Natural killer cell (primary cell): Measurements from ENCODE around the gene SLC26A3. TPM values are rescaled to one million over a fixed set of nuclear protein-coding genes. Genes with fewer than 3 reads are reported as not detected.

Experiments
- ATAC-seq, 3 donors: fragments of 150-1000 bp in 2 of 3; fragments of 200-7000 bp in 1 of 3; cut with Tn5 transposase; 1 replicate in 1 of 3; 2 replicates in 2 of 3; pipeline ENCODE4 v1.10.0; 2021; ENCODE audit warnings: mild to moderate bottlenecking in 2 of 3, moderate library complexity in 2 of 3
- DNase-seq, 2 donors: peaks; one replicate each; pipeline versions ENCODE4 v3.0.0 to v3.0.0-alpha.2; 2013 to 2021; ENCODE audit warnings: mixed read lengths in 1 of 2
- H3K27ac ChIP-seq: one replicate; pipeline ENCODE4 v1.5.1; 2013; ENCODE audit warnings: mild to moderate bottlenecking, low read length
- H3K27me3 ChIP-seq: one replicate; pipeline ENCODE4 v1.6.1; 2013; ENCODE audit warnings: low read length; ENCODE audit not compliant: control insufficient read depth, insufficient read depth
- H3K36me3 ChIP-seq: one replicate; pipeline ENCODE4 v1.6.1; 2013; ENCODE audit warnings: low read length; ENCODE audit not compliant: control insufficient read depth, insufficient read depth
- H3K4me1 ChIP-seq: one replicate; pipeline ENCODE4 v1.6.1; 2013; ENCODE audit warnings: low read length; ENCODE audit not compliant: control insufficient read depth, insufficient read depth
- H3K4me3 ChIP-seq: one replicate; pipeline ENCODE4 v1.5.1; 2013; ENCODE audit warnings: low read length
- H3K9me3 ChIP-seq: one replicate; pipeline ENCODE4 v1.6.1; 2013; ENCODE audit warnings: low read length; ENCODE audit not compliant: control insufficient read depth, insufficient read depth
- H3K27ac Mint-ChIP-seq, 2 donors: one replicate each; pipeline ENCODE4 v1.8.0; 2022; ENCODE audit warnings: mild to moderate bottlenecking in 2 of 2, mixed read lengths in 2 of 2, moderate library complexity in 1 of 2
- H3K27me3 Mint-ChIP-seq, 2 donors: one replicate each; pipeline ENCODE4 v1.8.0; 2022; ENCODE audit warnings: low read depth in 2 of 2, mixed read lengths in 2 of 2
- H3K36me3 Mint-ChIP-seq: one replicate; pipeline ENCODE4 v1.8.0; 2022; ENCODE audit warnings: mixed read lengths
- H3K4me1 Mint-ChIP-seq, 2 donors: one replicate each; pipeline ENCODE4 v1.8.0; 2022; ENCODE audit warnings: mixed read lengths in 2 of 2
- H3K4me3 Mint-ChIP-seq: one replicate; pipeline ENCODE4 v1.8.0; 2022; ENCODE audit warnings: mild to moderate bottlenecking, moderate library complexity, mixed read lengths
- H3K9me3 Mint-ChIP-seq, 2 donors: one replicate each; pipeline ENCODE4 v1.8.0; 2022; ENCODE audit warnings: mixed read lengths in 2 of 2
- CTCF ChIP-seq: fragments of 200-600 bp; IDR thresholded peaks from one replicate; pipeline ENCODE4 v1.8.0; 2022; ENCODE audit warnings: antibody characterized with exemption
- WGBS: methylation state at CpG from one replicate; pipeline ENCODE4 v1.1.7; 2013; ENCODE audit warnings: missing lambda C conversion rate; ENCODE audit not compliant: insufficient coverage; 5-methylcytosine and 5-hydroxymethylcytosine counted together
- intact Hi-C: fragments of 100-400 bp; cut with micrococcal nuclease; formaldehyde crosslinking; loops from one replicate; pipeline ENCODE4 v1.14.2; 2022
- total RNA-seq, 4 donors: library from RNA; stranded (reverse); fragments of 120-200 nt in 1 of 4; gene quantifications; one replicate each; pipeline versions ENCODE4 v1.2.3 to v1.2.4, GENCODE V29; 2013 to 2022

Gene SLC26A3
- total RNA-seq, 3 donors from 2014 or later (not counting 1 experiment from before 2014, with no cell fraction given), result not detected

GRCh38 chr7:107788216-107788615 is 14.8 kb downstream of the SLC26A3 start:
- Histone ChIP-seq H3K27ac (no peak overlapping the region), H3K36me3 (no peaks in the 10 kb centered on the region), H3K27me3 (no peaks in the 10 kb centered on the region), H3K9me3 (no peaks in the 10 kb centered on the region), H3K4me1 (no peaks in the 10 kb centered on the region), H3K4me3 (no peak overlapping the region)
- H3K36me3 Mint-ChIP-seq, result no peaks in the 10 kb centered on the region
- no peak overlapping the region for H3K27ac Mint-ChIP-seq
- H3K4me3 Mint-ChIP-seq, result no peak overlapping the region
- no peaks in the 10 kb centered on the region for H3K4me1 Mint-ChIP-seq
- H3K27me3 Mint-ChIP-seq, result peaks cover 0 to 9% of the 10 kb centered on the region in 2 donors
- DNase-seq, result no peak
- 100% methylated on average over 1 of the region's 1 CpG for WGBS
- ATAC-seq, result no peak
- no peaks in the 10 kb centered on the region for H3K9me3 Mint-ChIP-seq
- intact Hi-C loops, result no loop called here
- no peak for TF ChIP-seq CTCF

- no peak overlapping the region for H3K27ac ChIP-seq
- Mint-ChIP-seq H3K27ac (no peak overlapping the region), H3K4me3 (no peak overlapping the region), H3K36me3 (no peaks in the 10 kb centered on the region), H3K4me1 (no peaks in the 10 kb centered on the region), H3K9me3 (no peaks in the 10 kb centered on the region), H3K27me3 (peaks cover 0 to 9% of the 10 kb centered on the region in 2 donors)
- no peaks in the 10 kb centered on the region for H3K9me3 ChIP-seq
- ATAC-seq (no peak), DNase-seq (no peak)
- H3K27me3 ChIP-seq, result no peaks in the 10 kb centered on the region
- H3K4me1 ChIP-seq, result no peaks in the 10 kb centered on the region
- no peak for TF ChIP-seq CTCF
- WGBS, result 72% methylated on average over 2 of the region's 2 CpGs
- H3K4me3 ChIP-seq, result no peak overlapping the region
- intact Hi-C loops, result no loop called here
- H3K36me3 ChIP-seq, result no peaks in the 10 kb centered on the region
Measured at GRCh38 chr7:107785926-107786325, 17.1 kb downstream of the SLC26A3 start.

- Histone ChIP-seq H3K27me3 (no peaks in the 10 kb centered on the region), H3K4me1 (no peaks in the 10 kb centered on the region), H3K9me3 (no peaks in the 10 kb centered on the region), H3K4me3 (no peak overlapping the region), H3K36me3 (no peaks in the 10 kb centered on the region), H3K27ac (no peak overlapping the region)
- intact Hi-C loops, result no loop called here
- 78% methylated on average over 2 of the region's 2 CpGs for WGBS
- ATAC-seq (no peak), DNase-seq (no peak)
- no peak overlapping the region for H3K27ac Mint-ChIP-seq
- no peak overlapping the region for H3K4me3 Mint-ChIP-seq
- H3K9me3 Mint-ChIP-seq, result no peaks in the 10 kb centered on the region
- TF ChIP-seq CTCF, result no peak
- no peaks in the 10 kb centered on the region for H3K36me3 Mint-ChIP-seq
- peaks cover 0 to 9% of the 10 kb centered on the region in 2 donors for H3K27me3 Mint-ChIP-seq
- H3K4me1 Mint-ChIP-seq, result no peaks in the 10 kb centered on the region
Measured at GRCh38 chr7:107785170-107785569, 17.9 kb downstream of the SLC26A3 start.

GRCh38 chr7:107783648-107784047 is 19.4 kb downstream of the SLC26A3 start:
- H3K9me3 ChIP-seq, result no peaks in the 10 kb centered on the region
- intact Hi-C loops, result no loop called here
- no peak overlapping the region for H3K4me3 Mint-ChIP-seq
- H3K36me3 ChIP-seq, result no peaks in the 10 kb centered on the region
- peaks cover 0 to 9% of the 10 kb centered on the region in 2 donors for H3K27me3 Mint-ChIP-seq
- H3K27ac ChIP-seq, result no peak overlapping the region
- no peak for ATAC-seq
- H3K4me1 Mint-ChIP-seq, result no peaks in the 10 kb centered on the region
- H3K4me3 ChIP-seq, result no peak overlapping the region
- DNase-seq, result no peak
- no peaks in the 10 kb centered on the region for H3K27me3 ChIP-seq
- H3K36me3 Mint-ChIP-seq, result no peaks in the 10 kb centered on the region
- no peak overlapping the region for H3K27ac Mint-ChIP-seq
- TF ChIP-seq CTCF, result no peak
- no CpG with 5 or more reads among the region's 1 CpG for WGBS
- H3K4me1 ChIP-seq, result no peaks in the 10 kb centered on the region
- H3K9me3 Mint-ChIP-seq, result no peaks in the 10 kb centered on the region
